Right ventricle myocardium superior (tissue), 1 donor: ENCODE data around the gene VSTM2L. TPM values are rescaled to one million over a fixed set of nuclear protein-coding genes. Genes with fewer than 3 reads are reported as not detected.

ENCODE experiments used
- ATAC-seq: fragments of 200-7000 bp; cut with Tn5 transposase; one replicate; pipeline ENCODE4 v1.9.1; 2020; ENCODE audit warnings: mild to moderate bottlenecking; ENCODE audit not compliant: poor library complexity
- DNase-seq: peaks from one replicate; pipeline ENCODE4 v3.0.0-alpha.2; 2020
- intact Hi-C: fragments of 100-400 bp; cut with DNase I; formaldehyde crosslinking; loops from one replicate; pipeline ENCODE4 v1.11.2; 2022
- total RNA-seq: library from RNA; stranded (reverse); fragmentation: NEBNext Ultra II Directional; extraction: Animal tissue kit (Norgen Biotek cat#: 25700); gene quantifications from one replicate; pipeline ENCODE4 v1.2.1, GENCODE V29; 2021
- donor health status: DM: no; HTN: yes; CAD: no; lungs with severe emphysema.

The VSTM2L gene
- total RNA-seq, 1 donor from 2014 or later, result 17.0 TPM

DNA sequence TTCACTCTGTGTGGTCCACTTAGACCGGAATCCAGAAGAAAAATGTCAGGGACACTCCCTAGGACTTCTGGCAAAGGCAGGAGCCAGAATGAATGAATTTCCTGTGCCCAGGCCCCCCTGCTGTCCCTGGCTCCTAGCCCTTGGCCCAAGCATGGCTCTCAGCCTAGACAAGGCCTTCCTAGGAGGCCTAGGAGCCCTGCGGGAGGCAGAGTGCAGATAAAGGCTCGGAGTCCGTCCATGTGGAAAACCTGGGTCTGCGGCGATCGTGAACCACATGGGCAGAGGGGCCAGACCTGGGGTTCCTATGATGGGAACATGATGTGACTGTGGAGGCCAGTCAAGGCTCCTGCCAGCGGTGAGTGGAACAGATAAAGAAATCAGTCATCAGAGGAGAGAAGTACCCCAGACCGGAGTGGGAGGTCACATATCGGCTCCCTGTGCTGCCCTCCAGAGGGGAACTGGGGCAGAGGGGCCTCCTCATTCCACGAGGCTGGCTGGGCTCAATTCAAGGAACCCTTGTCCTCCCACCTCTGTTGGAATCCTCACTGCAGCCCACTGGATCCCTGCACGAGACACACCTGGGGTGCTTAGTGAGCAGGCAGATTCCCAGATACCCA, 5.9 kb upstream of the VSTM2L start:
- peak; percentile 63 for DNase-seq
- intact Hi-C loops, result no loop called here
- ATAC-seq, result peak; percentile 65

- ATAC-seq, result no peak
- no peak for DNase-seq
- intact Hi-C loops, result no loop called here
These were observed 4.5 kb upstream of the VSTM2L start for GRCh38 chr20:37898233-37899104.

- intact Hi-C loops, result loop anchor here (5.0 kb wide), 1 partner anchor 83 kb away; no protein-coding TSS in a partner anchor
- DNase-seq (no peak), ATAC-seq (no peak)
These were observed 3.6 kb upstream of the VSTM2L start for GRCh38 chr20:37899105-37900045.

- ATAC-seq, result no peak
- intact Hi-C loops, result loop anchor here (5.0 kb wide), 1 partner anchor 81 kb away; no protein-coding TSS in a partner anchor
- DNase-seq, result no peak
These were observed 1.7 kb upstream of the VSTM2L start for GRCh38 chr20:37901240-37901639.

DNA sequence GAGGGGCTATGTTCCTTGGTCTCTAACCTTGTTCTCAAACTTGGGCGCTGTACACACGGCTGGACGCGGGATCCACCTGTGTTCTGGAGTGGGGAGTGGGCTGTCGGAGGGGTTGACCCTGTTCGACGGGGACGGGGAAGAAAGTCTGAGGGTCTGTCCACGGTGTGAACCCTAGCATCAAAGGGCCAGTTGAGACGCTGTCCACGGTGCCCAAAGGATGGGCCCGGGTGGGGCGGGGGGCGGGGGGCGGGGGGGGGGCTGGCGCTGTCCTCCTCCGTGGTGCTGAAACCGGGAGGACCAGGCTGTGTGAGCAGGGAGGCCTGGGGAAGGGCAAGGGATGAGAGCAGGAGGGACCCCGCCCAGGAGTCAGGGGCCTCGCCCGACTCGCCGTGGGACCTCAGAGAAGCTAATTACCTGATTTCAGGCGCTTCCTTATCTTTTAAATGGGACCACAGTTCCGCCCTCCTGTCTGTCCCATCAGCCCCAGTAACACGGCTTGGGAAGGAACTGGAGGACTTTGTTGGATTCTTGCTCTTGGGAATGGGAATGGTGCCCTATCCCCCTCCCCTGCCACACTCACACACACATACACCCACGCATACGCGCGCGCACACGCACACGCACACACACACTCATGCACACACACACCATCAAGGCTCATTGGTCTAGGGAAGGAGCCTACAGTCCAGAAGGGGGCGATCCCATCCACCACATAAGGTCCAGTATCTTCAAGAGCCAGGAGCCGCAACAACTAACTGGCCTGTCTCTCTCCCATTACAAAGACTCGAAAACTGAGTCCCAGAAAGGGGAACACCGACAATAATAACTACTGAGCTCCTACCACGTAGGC, 1.0 kb upstream of the VSTM2L start:
- no peak for DNase-seq
- peak; percentile 63 for ATAC-seq
- intact Hi-C loops, result loop anchor here (5.0 kb wide), 1 partner anchor 80 kb away; no protein-coding TSS in a partner anchor

DNA sequence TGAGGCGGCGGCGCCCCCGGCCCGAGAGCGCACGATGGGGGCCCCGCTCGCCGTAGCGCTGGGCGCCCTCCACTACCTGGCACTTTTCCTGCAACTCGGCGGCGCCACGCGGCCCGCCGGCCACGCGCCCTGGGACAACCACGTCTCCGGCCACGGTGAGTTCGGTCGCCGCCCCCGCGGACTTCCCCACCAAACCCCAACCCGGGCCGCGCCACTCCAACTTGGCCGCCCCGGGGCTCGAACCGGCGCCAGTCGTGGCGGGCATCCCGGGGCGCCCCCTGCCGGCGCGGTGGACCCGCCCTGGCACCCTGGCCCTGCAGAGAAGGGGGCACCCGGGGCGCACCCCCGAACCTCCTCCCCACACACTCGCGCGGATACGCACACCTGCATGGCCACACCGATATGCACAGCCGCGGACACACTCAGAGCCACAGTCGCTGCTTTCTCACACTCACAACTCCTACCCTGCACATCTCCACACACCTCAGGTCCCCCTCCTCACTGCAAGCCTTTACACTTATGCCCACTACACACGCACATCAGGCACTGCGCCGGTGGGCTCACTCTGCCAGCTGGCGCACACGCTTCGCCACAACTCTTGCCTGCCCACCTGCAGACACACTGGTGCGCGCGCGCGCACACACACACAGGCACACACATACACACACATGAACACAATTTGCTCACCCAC, 535 bp downstream of the VSTM2L start:
- no peak for ATAC-seq
- DNase-seq, result no peak
- intact Hi-C loops, result loop anchor here (5.0 kb wide), 1 partner anchor 79 kb away; no protein-coding TSS in a partner anchor

DNA sequence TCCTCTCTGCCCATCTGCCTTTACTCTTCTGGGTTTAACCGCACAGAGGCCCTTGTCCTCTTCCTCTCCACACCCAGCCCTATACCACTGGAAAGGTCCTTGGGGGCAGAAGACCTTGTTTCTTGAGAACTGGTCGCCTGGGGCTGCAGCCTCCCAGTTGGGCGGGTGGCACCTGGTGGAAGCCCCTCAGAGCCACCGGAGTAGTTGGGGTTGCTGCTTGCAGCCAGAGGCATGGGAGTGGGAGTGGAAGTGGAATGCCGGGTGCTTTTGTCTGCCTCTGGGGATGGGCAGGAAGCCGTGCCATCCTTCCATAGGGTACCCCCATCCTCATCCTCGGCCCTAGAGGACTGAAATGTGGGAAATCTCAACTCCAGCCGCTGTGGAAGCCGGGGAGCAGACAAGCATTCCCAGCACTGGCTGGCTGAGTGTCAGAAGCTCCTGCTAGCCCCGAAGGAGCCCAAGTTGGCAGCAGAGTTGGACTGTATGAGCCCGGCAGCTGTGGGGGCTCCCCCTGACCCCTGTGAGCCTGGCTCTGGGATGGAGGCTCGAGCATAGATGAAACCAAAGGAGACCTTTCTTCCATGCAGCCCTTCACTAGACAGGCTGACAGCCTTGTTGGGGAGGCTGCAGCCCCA, 1.2 kb downstream of the VSTM2L start:
- no peak for ATAC-seq
- no peak for DNase-seq
- intact Hi-C loops, result loop anchor here (5.0 kb wide), 1 partner anchor 78 kb away; no protein-coding TSS in a partner anchor

- DNase-seq (no peak), ATAC-seq (no peak)
- intact Hi-C loops, result loop anchor here (5.0 kb wide), 1 partner anchor 77 kb away; no protein-coding TSS in a partner anchor
These were observed 2.0 kb downstream of the VSTM2L start for GRCh38 chr20:37904845-37905373.

- DNase-seq (no peak), ATAC-seq (no peak)
- intact Hi-C loops, result no loop called here
These were observed 3.0 kb downstream of the VSTM2L start for GRCh38 chr20:37905671-37906613.

DNA sequence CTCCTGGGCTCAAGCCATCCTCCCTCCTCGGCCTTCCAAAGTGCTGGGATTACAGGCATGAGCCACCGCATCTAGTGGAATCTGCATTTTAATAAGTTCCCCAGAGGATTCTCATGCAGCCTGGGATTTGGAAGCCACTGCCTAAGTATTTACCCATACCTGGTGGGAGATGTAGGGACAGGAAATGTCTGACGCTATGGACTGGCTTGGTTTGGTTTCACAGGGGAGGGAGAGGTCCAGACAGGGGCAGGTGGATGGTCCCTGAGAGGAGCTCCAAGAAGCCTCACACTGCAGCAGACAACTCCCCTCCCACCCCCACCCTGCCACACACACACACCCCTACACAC, 4.4 kb downstream of the VSTM2L start:
- DNase-seq (no peak), ATAC-seq (no peak)
- intact Hi-C loops, result no loop called here

DNA sequence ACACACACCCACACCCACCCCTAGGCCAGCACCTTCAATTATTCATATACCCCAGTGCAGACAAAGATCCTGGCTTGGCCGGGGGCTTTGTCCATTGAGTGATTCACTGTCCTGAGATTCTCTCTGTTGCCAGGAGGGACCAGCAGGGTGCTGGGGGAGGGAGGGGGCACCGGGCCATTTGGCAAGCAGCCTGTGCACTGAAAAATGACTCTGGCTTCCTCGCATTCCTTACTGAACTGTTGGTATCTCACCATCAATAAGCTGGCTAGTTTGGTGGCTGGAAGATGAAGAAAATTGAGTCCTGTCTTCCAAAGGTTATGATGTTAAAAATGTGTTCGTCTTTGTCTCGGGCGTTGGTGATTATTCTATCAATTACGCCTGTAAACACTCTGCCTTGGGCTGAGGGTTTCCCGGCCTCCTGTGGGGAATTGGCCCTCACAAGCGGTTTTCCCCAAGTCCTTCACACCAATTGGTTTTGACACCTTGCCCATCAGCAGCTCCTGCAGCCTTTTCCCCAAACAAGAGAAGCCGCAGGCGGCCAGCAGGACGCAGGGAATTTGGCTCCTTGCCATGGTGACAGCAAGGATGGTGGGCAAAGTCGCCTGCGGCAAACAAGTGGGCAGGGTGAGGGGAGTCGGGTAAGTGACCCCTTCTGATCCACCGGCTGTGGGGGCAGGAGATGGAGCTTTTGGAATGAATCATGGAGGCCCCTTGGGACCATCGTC, 4.9 kb downstream of the VSTM2L start:
- intact Hi-C loops, result no loop called here
- ATAC-seq (no peak), DNase-seq (no peak)

GRCh38 chr20:37911261-37911660, 8.3 kb downstream of the VSTM2L start:
- ATAC-seq (no peak), DNase-seq (no peak)
- intact Hi-C loops, result no loop called here

GRCh38 chr20:37911838-37912281, 8.9 kb downstream of the VSTM2L start:
- ATAC-seq (peak; percentile 73), DNase-seq (peak; percentile 81)
- intact Hi-C loops, result no loop called here

DNA sequence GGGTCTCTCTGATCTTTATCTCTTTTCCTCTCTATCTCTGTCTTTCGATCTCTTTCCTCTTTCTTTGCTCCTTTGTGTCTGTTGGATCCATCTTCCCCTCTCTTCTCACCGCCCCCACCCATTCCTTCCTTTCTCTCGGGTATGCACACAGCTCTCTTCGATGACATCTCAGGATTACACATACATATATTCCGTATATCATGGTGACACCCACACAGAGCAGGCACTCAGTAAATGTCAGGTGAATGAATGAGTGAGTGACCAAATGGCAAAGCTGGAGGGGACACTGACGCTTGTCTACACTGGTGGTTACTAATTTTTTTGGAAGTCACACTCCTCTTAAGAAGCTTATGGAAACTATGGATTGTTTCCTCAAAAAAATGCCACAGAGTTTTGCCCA, 9.9 kb downstream of the VSTM2L start:
- intact Hi-C loops, result no loop called here
- DNase-seq (no peak), ATAC-seq (no peak)
